GM19023 (cell line): ENCODE results near the gene TRA2A.
"Not testable (repeated sequence)": the region's sequence is repeated elsewhere in the genome, so short reads cannot be mapped to it uniquely, and the experiment has no call there.

Source experiments
- ATAC-seq: cut with Tn5 transposase; IDR thresholded peaks from one replicate; pipeline ENCODE4 v1.9.1; 2021; ENCODE audit warnings: mild to moderate bottlenecking, moderate library complexity; ENCODE audit not compliant: unreplicated experiment

The TRA2A gene

GRCh38 chr7:23513746-23514145 is 18.0 kb downstream of the TRA2A start:
- ATAC-seq, result not testable (repeated sequence)

- ATAC-seq, result no peak
These were observed 37.8 kb downstream of the TRA2A start for GRCh38 chr7:23494009-23494408.

GRCh38 chr7:23491502-23491901 is 40.3 kb downstream of the TRA2A start:
- no peak for ATAC-seq

GRCh38 chr7:23490357-23491135 is 41.2 kb downstream of the TRA2A start:
- peak; percentile 68 for ATAC-seq

- not testable (repeated sequence) for ATAC-seq
These were observed 43.1 kb downstream of the TRA2A start for GRCh38 chr7:23488714-23489113.

- no peak for ATAC-seq
These were observed 44.1 kb downstream of the TRA2A start for GRCh38 chr7:23487670-23488069.

GRCh38 chr7:23486002-23486773 is 45.6 kb downstream of the TRA2A start:
- ATAC-seq, result no peak

GRCh38 chr7:23482686-23483085 is 49.1 kb downstream of the TRA2A start:
- no peak for ATAC-seq

- ATAC-seq, result no peak
These were observed 53.6 kb downstream of the TRA2A start for GRCh38 chr7:23477962-23478866.

- ATAC-seq, result no peak
These were observed 54.7 kb downstream of the TRA2A start for GRCh38 chr7:23477157-23477499.

GRCh38 chr7:23476286-23477156 is 55.3 kb downstream of the TRA2A start:
- ATAC-seq, result no peak

- ATAC-seq, result no peak
These were observed 56.3 kb downstream of the TRA2A start for GRCh38 chr7:23475576-23475839.

- no peak for ATAC-seq
These were observed 56.8 kb downstream of the TRA2A start for GRCh38 chr7:23474829-23475575.

- peak; percentile 76 for ATAC-seq
These were observed 57.5 kb downstream of the TRA2A start for GRCh38 chr7:23474094-23474828.

- ATAC-seq, result peak; percentile 25
These were observed 58.0 kb downstream of the TRA2A start for GRCh38 chr7:23473844-23474093.

GRCh38 chr7:23472956-23473843 is 58.6 kb downstream of the TRA2A start:
- ATAC-seq, result no peak

GRCh38 chr7:23472556-23472955 is 59.2 kb downstream of the TRA2A start:
- no peak for ATAC-seq

- ATAC-seq, result no peak
These were observed 59.7 kb downstream of the TRA2A start for GRCh38 chr7:23472046-23472445.
